SU-DHL-6 (cell line): ENCODE measurements around the gene JAML.

ENCODE experiments used
- H2AFZ ChIP-seq: fragments of 200-600 bp; sonication (generic); 2 replicates; pipeline ENCODE4 v1.6.1; 2014; ENCODE audit warnings: low read depth, mild to moderate bottlenecking, moderate library complexity, mixed read lengths, antibody characterized with exemption, low read length; ENCODE audit not compliant: severe bottlenecking
- H3F3A ChIP-seq: fragments of 200-600 bp; shearing (Covaris generic); 2 replicates; pipeline ENCODE4 v1.6.0; 2016; ENCODE audit warnings: antibody characterized with exemption, mild to moderate bottlenecking; ENCODE audit not compliant: insufficient read depth
- H3K27ac ChIP-seq: fragments of 200-600 bp; sonication (generic); 2 replicates; pipeline ENCODE4 v1.5.1; 2016; ENCODE audit warnings: low read depth, mild to moderate bottlenecking, low read length, moderate library complexity, mixed read lengths
- H3K27me3 ChIP-seq: fragments of 200-600 bp; sonication (generic), shearing (Covaris generic); 2 replicates; pipeline ENCODE4 v1.6.0; 2014; ENCODE audit warnings: mild to moderate bottlenecking, low read length
- H3K36me3 ChIP-seq: fragments of 200-600 bp; sonication (generic); 2 replicates; pipeline ENCODE4 v1.6.1; 2014; ENCODE audit warnings: mild to moderate bottlenecking, low read length, mixed read lengths
- H3K4me2 ChIP-seq: fragments of 300-600, 200-600 bp; shearing (Covaris generic), sonication (generic); 2 replicates; pipeline ENCODE4 v1.6.0; 2014; ENCODE audit warnings: low read length, low read depth, mild to moderate bottlenecking; ENCODE audit not compliant: poor library complexity, severe bottlenecking
- H3K4me3 ChIP-seq: fragments of 200-600 bp; sonication (generic); 2 replicates; pipeline ENCODE4 v1.5.1; 2014; ENCODE audit warnings: antibody characterized with exemption, low read length, mild to moderate bottlenecking, mixed read lengths; ENCODE audit not compliant: insufficient read depth, poor library complexity, severe bottlenecking
- H3K79me2 ChIP-seq: fragments of 200-600 bp; sonication (generic); 2 replicates; pipeline ENCODE4 v1.6.1; 2014; ENCODE audit warnings: mild to moderate bottlenecking, low read length, moderate library complexity; ENCODE audit not compliant: insufficient read depth
- H3K9ac ChIP-seq: fragments of 200-600 bp; sonication (generic); 2 replicates; pipeline ENCODE4 v1.7.0; 2014; ENCODE audit warnings: mild to moderate bottlenecking, low read length
- H3K9me2 ChIP-seq: fragments of 200-600 bp; sonication (generic); replicated peaks from 2 replicates; pipeline ENCODE4 v1.6.1; 2014; ENCODE audit warnings: low read length; ENCODE audit not compliant: insufficient read depth
- H3K9me3 ChIP-seq: fragments of 200-600 bp; sonication (generic); 2 replicates; pipeline ENCODE4 v1.6.1; 2014; ENCODE audit warnings: low read length, mixed read lengths; ENCODE audit not compliant: insufficient read depth
- H4K20me1 ChIP-seq: fragments of 200-600 bp; sonication (generic); 2 replicates; pipeline ENCODE4 v1.6.1; 2014; ENCODE audit warnings: low read depth, mild to moderate bottlenecking, antibody characterized with exemption, low read length, moderate library complexity, mixed read lengths
- CTCF ChIP-seq: fragments of 200-600 bp; sonication (generic); IDR thresholded peaks from one replicate; pipeline ENCODE4 v1.5.1; 2017; ENCODE audit warnings: antibody characterized with exemption, mild to moderate bottlenecking, low read length, moderate library complexity; ENCODE audit not compliant: insufficient read depth, poor library complexity, severe bottlenecking
- EZH2phosphoT487 ChIP-seq: fragments of 200-600 bp; sonication (generic), shearing (Covaris generic); conservative IDR thresholded peaks from 2 replicates; pipeline ENCODE4 v1.6.1; 2018; ENCODE audit warnings: mild to moderate bottlenecking, antibody characterized with exemption, low read length, moderate library complexity, mixed read lengths

The JAML gene

GRCh38 chr11:118201966-118202365 is 22.8 kb downstream of the JAML start:
- Histone ChIP-seq H3F3A (no peaks in the 10 kb centered on the region), H3K27ac (no peak overlapping the region), H3K9ac (no peak overlapping the region), H4K20me1 (no peaks in the 10 kb centered on the region), H3K36me3 (no peaks in the 10 kb centered on the region), H3K9me3 (no peaks in the 10 kb centered on the region), H3K27me3 (no peaks in the 10 kb centered on the region), H2AFZ (no peak overlapping the region), H3K9me2 (no peaks in the 10 kb centered on the region), H3K79me2 (no peaks in the 10 kb centered on the region), H3K4me2 (no peak overlapping the region), H3K4me3 (no peak overlapping the region)
- TF ChIP-seq CTCF = no peak
- TF ChIP-seq EZH2phosphoT487 = no peak

- Histone ChIP-seq H3K9me3 (no peaks in the 10 kb centered on the region), H4K20me1 (no peaks in the 10 kb centered on the region), H3K27me3 (no peaks in the 10 kb centered on the region), H3K4me2 (no peak overlapping the region), H2AFZ (no peak overlapping the region), H3K27ac (no peak overlapping the region), H3K9me2 (no peaks in the 10 kb centered on the region), H3K36me3 (no peaks in the 10 kb centered on the region), H3K4me3 (no peak overlapping the region), H3K79me2 (no peaks in the 10 kb centered on the region), H3K9ac (no peak overlapping the region), H3F3A (no peaks in the 10 kb centered on the region)
- no peak for TF ChIP-seq EZH2phosphoT487
- no peak for TF ChIP-seq CTCF
Measured at GRCh38 chr11:118200901-118201680, 23.7 kb downstream of the JAML start.

- no peaks in the 10 kb centered on the region for H3K9me3 ChIP-seq
- H3K79me2 ChIP-seq = no peaks in the 10 kb centered on the region
- H3K9me2 ChIP-seq = no peaks in the 10 kb centered on the region
- TF ChIP-seq EZH2phosphoT487 (no peak), CTCF (no peak)
- no peaks in the 10 kb centered on the region for H3K36me3 ChIP-seq
- H3K27ac ChIP-seq = no peak overlapping the region
- H3K4me3 ChIP-seq = no peak overlapping the region
- H3K9ac ChIP-seq = no peak overlapping the region
- H3K27me3 ChIP-seq = no peaks in the 10 kb centered on the region
- no peaks in the 10 kb centered on the region for H4K20me1 ChIP-seq
- no peak overlapping the region for H2AFZ ChIP-seq
- no peaks in the 10 kb centered on the region for H3F3A ChIP-seq
- no peak overlapping the region for H3K4me2 ChIP-seq
Measured at GRCh38 chr11:118200497-118200896, 24.3 kb downstream of the JAML start.
